ENCODE data around the gene ASCL4. TPM values are rescaled to one million over a fixed set of nuclear protein-coding genes. Genes with fewer than 3 reads are reported as not detected.

Gene ASCL4
- total and polyA plus RNA-seq, 2 experiments from 2014 or later: not detected

DNA sequence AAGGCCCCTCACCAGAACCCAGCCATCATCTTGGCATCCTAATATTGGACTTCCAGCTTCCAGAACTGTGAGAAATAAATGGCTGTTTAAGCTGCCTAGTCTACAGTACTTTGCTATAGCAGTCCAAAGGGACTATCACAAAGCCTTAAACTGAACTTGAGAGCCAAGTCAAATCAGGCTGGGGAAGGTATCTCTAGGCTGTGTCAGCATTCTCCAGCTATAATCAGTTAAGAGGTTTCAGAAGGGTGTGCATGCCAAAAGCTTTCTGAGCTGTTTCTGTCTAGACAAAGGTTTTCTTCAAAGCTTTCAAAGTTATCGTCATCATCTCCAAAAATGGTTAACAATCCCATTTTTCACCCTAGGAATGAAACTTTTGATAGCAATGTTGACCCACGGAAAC lies 7.6 kb downstream of the ASCL4 start:
- Mint-ChIP-seq H3K27ac (no peak overlapping the region), H3K36me3 (ENCODE audit: low read depth) (no peaks in the 10 kb centered on the region), H3K27me3 (ENCODE audit: insufficient read depth, low read depth, poor library complexity) (peaks cover 5% of the 10 kb centered on the region), H3K9me3 (no peaks in the 10 kb centered on the region), H3K4me1 (peaks cover 3% of the 10 kb centered on the region; the same call in 1 of the 3 replicates), H3K4me3 (no peak overlapping the region)
- H2AFZ ChIP-seq: no peak overlapping the region
- no peaks in the 10 kb centered on the region for H3F3A ChIP-seq (replicated peaks; ENCODE audit: low read depth)
- peaks cover 17% of the 10 kb centered on the region for H3K27me3 ChIP-seq (ENCODE audit: insufficient read depth)
- no peak for ATAC-seq
- no peak for DNase-seq (ENCODE audit: low spot score)
- no peak overlapping the region for H3K4me3 ChIP-seq
- no peak overlapping the region for H3K27ac ChIP-seq (ENCODE audit: low read depth)
- no peaks in the 10 kb centered on the region for H3K36me3 ChIP-seq (ENCODE audit: insufficient read depth)
- no peaks in the 10 kb centered on the region for H3K79me2 ChIP-seq (replicated peaks; ENCODE audit: insufficient read depth)
- TF ChIP-seq EZH2 (IDR thresholded peaks at IDR 0.05; ENCODE audit: low read depth, unreplicated experiment) (no peak), CREB1 (CRISPR knock-in tag; IDR thresholded peaks at IDR 0.05; ENCODE audit: low read depth) (no peak), ZNF114 (CRISPR knock-in tag; IDR thresholded peaks at IDR 0.05) (no peak), EZH2phosphoT487 (IDR thresholded peaks at IDR 0.05; ENCODE audit: unreplicated experiment) (no peak), ZNF331 (CRISPR knock-in tag; IDR thresholded peaks at IDR 0.05; ENCODE audit: low read depth) (no peak), NANOG (IDR thresholded peaks at IDR 0.05; ENCODE audit: borderline replicate concordance) (no peak), POLR2AphosphoS5 (IDR thresholded peaks at IDR 0.05; ENCODE audit: low read depth) (no peak), JUNB (IDR thresholded peaks at IDR 0.05; ENCODE audit: unreplicated experiment) (no peak), STAT1 (IDR thresholded peaks at IDR 0.05; ENCODE audit: unreplicated experiment) (no peak)
- TF ChIP-seq, protein P1, sequence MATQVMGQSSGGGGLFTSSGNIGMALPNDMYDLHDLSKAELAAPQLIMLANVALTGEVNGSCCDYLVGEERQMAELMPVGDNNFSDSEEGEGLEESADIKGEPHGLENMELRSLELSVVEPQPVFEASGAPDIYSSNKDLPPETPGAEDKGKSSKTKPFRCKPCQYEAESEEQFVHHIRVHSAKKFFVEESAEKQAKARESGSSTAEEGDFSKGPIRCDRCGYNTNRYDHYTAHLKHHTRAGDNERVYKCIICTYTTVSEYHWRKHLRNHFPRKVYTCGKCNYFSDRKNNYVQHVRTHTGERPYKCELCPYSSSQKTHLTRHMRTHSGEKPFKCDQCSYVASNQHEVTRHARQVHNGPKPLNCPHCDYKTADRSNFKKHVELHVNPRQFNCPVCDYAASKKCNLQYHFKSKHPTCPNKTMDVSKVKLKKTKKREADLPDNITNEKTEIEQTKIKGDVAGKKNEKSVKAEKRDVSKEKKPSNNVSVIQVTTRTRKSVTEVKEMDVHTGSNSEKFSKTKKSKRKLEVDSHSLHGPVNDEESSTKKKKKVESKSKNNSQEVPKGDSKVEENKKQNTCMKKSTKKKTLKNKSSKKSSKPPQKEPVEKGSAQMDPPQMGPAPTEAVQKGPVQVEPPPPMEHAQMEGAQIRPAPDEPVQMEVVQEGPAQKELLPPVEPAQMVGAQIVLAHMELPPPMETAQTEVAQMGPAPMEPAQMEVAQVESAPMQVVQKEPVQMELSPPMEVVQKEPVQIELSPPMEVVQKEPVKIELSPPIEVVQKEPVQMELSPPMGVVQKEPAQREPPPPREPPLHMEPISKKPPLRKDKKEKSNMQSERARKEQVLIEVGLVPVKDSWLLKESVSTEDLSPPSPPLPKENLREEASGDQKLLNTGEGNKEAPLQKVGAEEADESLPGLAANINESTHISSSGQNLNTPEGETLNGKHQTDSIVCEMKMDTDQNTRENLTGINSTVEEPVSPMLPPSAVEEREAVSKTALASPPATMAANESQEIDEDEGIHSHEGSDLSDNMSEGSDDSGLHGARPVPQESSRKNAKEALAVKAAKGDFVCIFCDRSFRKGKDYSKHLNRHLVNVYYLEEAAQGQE (IDR thresholded peaks at IDR 0.05; ENCODE audit: unreplicated experiment): no peak
- TF ChIP-seq, protein P2, sequence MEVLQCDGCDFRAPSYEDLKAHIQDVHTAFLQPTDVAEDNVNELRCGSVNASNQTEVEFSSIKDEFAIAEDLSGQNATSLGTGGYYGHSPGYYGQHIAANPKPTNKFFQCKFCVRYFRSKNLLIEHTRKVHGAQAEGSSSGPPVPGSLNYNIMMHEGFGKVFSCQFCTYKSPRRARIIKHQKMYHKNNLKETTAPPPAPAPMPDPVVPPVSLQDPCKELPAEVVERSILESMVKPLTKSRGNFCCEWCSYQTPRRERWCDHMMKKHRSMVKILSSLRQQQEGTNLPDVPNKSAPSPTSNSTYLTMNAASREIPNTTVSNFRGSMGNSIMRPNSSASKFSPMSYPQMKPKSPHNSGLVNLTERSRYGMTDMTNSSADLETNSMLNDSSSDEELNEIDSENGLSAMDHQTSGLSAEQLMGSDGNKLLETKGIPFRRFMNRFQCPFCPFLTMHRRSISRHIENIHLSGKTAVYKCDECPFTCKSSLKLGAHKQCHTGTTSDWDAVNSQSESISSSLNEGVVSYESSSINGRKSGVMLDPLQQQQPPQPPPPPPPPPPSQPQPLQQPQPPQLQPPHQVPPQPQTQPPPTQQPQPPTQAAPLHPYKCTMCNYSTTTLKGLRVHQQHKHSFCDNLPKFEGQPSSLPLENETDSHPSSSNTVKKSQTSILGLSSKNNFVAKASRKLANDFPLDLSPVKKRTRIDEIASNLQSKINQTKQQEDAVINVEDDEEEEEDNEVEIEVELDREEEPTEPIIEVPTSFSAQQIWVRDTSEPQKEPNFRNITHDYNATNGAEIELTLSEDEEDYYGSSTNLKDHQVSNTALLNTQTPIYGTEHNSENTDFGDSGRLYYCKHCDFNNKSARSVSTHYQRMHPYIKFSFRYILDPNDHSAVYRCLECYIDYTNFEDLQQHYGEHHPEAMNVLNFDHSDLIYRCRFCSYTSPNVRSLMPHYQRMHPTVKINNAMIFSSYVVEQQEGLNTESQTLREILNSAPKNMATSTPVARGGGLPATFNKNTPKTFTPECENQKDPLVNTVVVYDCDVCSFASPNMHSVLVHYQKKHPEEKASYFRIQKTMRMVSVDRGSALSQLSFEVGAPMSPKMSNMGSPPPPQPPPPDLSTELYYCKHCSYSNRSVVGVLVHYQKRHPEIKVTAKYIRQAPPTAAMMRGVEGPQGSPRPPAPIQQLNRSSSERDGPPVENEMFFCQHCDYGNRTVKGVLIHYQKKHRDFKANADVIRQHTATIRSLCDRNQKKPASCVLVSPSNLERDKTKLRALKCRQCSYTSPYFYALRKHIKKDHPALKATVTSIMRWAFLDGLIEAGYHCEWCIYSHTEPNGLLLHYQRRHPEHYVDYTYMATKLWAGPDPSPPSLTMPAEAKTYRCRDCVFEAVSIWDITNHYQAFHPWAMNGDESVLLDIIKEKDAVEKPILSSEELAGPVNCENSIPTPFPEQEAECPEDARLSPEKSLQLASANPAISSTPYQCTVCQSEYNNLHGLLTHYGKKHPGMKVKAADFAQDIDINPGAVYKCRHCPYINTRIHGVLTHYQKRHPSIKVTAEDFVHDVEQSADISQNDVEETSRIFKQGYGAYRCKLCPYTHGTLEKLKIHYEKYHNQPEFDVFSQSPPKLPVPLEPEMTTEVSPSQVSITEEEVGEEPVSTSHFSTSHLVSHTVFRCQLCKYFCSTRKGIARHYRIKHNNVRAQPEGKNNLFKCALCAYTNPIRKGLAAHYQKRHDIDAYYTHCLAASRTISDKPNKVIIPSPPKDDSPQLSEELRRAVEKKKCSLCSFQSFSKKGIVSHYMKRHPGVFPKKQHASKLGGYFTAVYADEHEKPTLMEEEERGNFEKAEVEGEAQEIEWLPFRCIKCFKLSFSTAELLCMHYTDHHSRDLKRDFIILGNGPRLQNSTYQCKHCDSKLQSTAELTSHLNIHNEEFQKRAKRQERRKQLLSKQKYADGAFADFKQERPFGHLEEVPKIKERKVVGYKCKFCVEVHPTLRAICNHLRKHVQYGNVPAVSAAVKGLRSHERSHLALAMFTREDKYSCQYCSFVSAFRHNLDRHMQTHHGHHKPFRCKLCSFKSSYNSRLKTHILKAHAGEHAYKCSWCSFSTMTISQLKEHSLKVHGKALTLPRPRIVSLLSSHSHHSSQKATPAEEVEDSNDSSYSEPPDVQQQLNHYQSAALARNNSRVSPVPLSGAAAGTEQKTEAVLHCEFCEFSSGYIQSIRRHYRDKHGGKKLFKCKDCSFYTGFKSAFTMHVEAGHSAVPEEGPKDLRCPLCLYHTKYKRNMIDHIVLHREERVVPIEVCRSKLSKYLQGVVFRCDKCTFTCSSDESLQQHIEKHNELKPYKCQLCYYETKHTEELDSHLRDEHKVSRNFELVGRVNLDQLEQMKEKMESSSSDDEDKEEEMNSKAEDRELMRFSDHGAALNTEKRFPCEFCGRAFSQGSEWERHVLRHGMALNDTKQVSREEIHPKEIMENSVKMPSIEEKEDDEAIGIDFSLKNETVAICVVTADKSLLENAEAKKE (CRISPR knock-in tag; IDR thresholded peaks at IDR 0.05): no peak
- TF ChIP-seq, protein P3, sequence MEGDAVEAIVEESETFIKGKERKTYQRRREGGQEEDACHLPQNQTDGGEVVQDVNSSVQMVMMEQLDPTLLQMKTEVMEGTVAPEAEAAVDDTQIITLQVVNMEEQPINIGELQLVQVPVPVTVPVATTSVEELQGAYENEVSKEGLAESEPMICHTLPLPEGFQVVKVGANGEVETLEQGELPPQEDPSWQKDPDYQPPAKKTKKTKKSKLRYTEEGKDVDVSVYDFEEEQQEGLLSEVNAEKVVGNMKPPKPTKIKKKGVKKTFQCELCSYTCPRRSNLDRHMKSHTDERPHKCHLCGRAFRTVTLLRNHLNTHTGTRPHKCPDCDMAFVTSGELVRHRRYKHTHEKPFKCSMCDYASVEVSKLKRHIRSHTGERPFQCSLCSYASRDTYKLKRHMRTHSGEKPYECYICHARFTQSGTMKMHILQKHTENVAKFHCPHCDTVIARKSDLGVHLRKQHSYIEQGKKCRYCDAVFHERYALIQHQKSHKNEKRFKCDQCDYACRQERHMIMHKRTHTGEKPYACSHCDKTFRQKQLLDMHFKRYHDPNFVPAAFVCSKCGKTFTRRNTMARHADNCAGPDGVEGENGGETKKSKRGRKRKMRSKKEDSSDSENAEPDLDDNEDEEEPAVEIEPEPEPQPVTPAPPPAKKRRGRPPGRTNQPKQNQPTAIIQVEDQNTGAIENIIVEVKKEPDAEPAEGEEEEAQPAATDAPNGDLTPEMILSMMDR (conservative IDR thresholded peaks at IDR 0.05; ENCODE audit: low read depth in 2 of 2): no peak
- TF ChIP-seq, protein P4, sequence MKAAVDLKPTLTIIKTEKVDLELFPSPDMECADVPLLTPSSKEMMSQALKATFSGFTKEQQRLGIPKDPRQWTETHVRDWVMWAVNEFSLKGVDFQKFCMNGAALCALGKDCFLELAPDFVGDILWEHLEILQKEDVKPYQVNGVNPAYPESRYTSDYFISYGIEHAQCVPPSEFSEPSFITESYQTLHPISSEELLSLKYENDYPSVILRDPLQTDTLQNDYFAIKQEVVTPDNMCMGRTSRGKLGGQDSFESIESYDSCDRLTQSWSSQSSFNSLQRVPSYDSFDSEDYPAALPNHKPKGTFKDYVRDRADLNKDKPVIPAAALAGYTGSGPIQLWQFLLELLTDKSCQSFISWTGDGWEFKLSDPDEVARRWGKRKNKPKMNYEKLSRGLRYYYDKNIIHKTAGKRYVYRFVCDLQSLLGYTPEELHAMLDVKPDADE (IDR thresholded peaks at IDR 0.05): no peak
- no peaks in the 10 kb centered on the region for H3K4me1 ChIP-seq (ENCODE audit: insufficient read depth)
- no peak overlapping the region for H3K4me2 ChIP-seq
- peaks cover 11% of the 10 kb centered on the region for H3K9me2 ChIP-seq (ENCODE audit: insufficient read depth)
- no peaks in the 10 kb centered on the region for H4K20me1 ChIP-seq (replicated peaks; ENCODE audit: insufficient read depth)
